ES-I3 (cell line): ENCODE data around the gene C16orf96.
"Not testable (repeated sequence)": the region's sequence is repeated elsewhere in the genome, so short reads cannot be mapped to it uniquely, and the experiment has no call there.

Source experiments
- H3K36me3 ChIP-seq: 2 replicates; pipeline ENCODE4 v1.6.1; 2013; ENCODE audit warnings: mild to moderate bottlenecking, low read length, control low read depth, moderate library complexity; ENCODE audit not compliant: insufficient read depth
- H3K4me1 ChIP-seq: 2 replicates; pipeline ENCODE4 v1.6.1; 2013; ENCODE audit warnings: mild to moderate bottlenecking, control low read depth, low read length; ENCODE audit not compliant: insufficient read depth
- H3K9ac ChIP-seq: 2 replicates; pipeline ENCODE4 v1.6.1; 2013; ENCODE audit warnings: low read depth, mild to moderate bottlenecking, low read length, moderate library complexity
- H3K9me3 ChIP-seq: 2 replicates; pipeline ENCODE4 v1.6.1; 2013; ENCODE audit warnings: mild to moderate bottlenecking, low read length, moderate library complexity; ENCODE audit not compliant: control insufficient read depth, insufficient read depth

The C16orf96 gene

GRCh38 chr16:4566144-4566543 lies 10.0 kb downstream of the C16orf96 start:
- Histone ChIP-seq H3K9ac (no peak overlapping the region), H3K4me1 (peaks cover 9% of the 10 kb centered on the region)

GRCh38 chr16:4570086-4570485 lies 13.9 kb downstream of the C16orf96 start:
- no peaks in the 10 kb centered on the region for H3K9me3 ChIP-seq
- peaks cover 20% of the 10 kb centered on the region for H3K4me1 ChIP-seq
- H3K36me3 ChIP-seq, result no peaks in the 10 kb centered on the region
- H3K9ac ChIP-seq, result no peak overlapping the region

More at GRCh38 chr16:4566144-4566543, 10.0 kb downstream of the C16orf96 start:
- no peaks in the 10 kb centered on the region for H3K36me3 ChIP-seq
- no peaks in the 10 kb centered on the region for H3K9me3 ChIP-seq

GRCh38 chr16:4570688-4571321 lies 14.7 kb downstream of the C16orf96 start:
- H3K9ac ChIP-seq, result peak overlapping the region; percentile 10; the same call in 1 of the 2 replicates
- H3K9me3 ChIP-seq, result no peaks in the 10 kb centered on the region
- no peaks in the 10 kb centered on the region for H3K36me3 ChIP-seq
- H3K4me1 ChIP-seq, result peaks cover 20% of the 10 kb centered on the region

GRCh38 chr16:4572715-4573114 lies 16.6 kb downstream of the C16orf96 start:
- no peak overlapping the region for H3K9ac ChIP-seq
- no peaks in the 10 kb centered on the region for H3K36me3 ChIP-seq
- H3K4me1 ChIP-seq, result peaks cover 20% of the 10 kb centered on the region
- no peaks in the 10 kb centered on the region for H3K9me3 ChIP-seq

- H3K9ac ChIP-seq, H3K9me3 ChIP-seq, H3K36me3 ChIP-seq: not testable (repeated sequence)
- peaks cover 20% of the 10 kb centered on the region for H3K4me1 ChIP-seq
These were observed 17.8 kb downstream of the C16orf96 start for GRCh38 chr16:4573926-4574325.

- Histone ChIP-seq H3K4me1 (peaks cover 19% of the 10 kb centered on the region), H3K36me3 (no peaks in the 10 kb centered on the region), H3K9ac (no peak overlapping the region), H3K9me3 (no peaks in the 10 kb centered on the region)
These were observed 19.0 kb downstream of the C16orf96 start for GRCh38 chr16:4574919-4575705.

GRCh38 chr16:4576008-4576407 lies 19.9 kb downstream of the C16orf96 start:
- Histone ChIP-seq H3K4me1 (peaks cover 12% of the 10 kb centered on the region), H3K9ac (no peak overlapping the region), H3K36me3 (no peaks in the 10 kb centered on the region), H3K9me3 (no peaks in the 10 kb centered on the region)

- H3K9ac ChIP-seq, result no peak overlapping the region
- peaks cover 4% of the 10 kb centered on the region; the same call in 1 of the 2 replicates for H3K4me1 ChIP-seq
- no peaks in the 10 kb centered on the region for H3K9me3 ChIP-seq
- H3K36me3 ChIP-seq, result no peaks in the 10 kb centered on the region
These were observed 22.9 kb downstream of the C16orf96 start for GRCh38 chr16:4578961-4579530.

GRCh38 chr16:4580250-4580649 lies 24.1 kb downstream of the C16orf96 start:
- no peak overlapping the region for H3K9ac ChIP-seq
- peaks cover 3% of the 10 kb centered on the region; the same call in 1 of the 2 replicates for H3K4me1 ChIP-seq
- no peaks in the 10 kb centered on the region for H3K9me3 ChIP-seq
- H3K36me3 ChIP-seq, result no peaks in the 10 kb centered on the region

- no peaks in the 10 kb centered on the region for H3K36me3 ChIP-seq
- peaks cover 3% of the 10 kb centered on the region; the same call in 1 of the 2 replicates for H3K9me3 ChIP-seq
- peaks cover 3% of the 10 kb centered on the region; the same call in 1 of the 2 replicates for H3K4me1 ChIP-seq
- H3K9ac ChIP-seq, result no peak overlapping the region
These were observed 27.8 kb downstream of the C16orf96 start for GRCh38 chr16:4583906-4584305.

- H3K36me3 ChIP-seq, result no peaks in the 10 kb centered on the region
- H3K9ac ChIP-seq, result no peak overlapping the region
- peaks cover 6% of the 10 kb centered on the region; the same call in 1 of the 2 replicates for H3K9me3 ChIP-seq
- peaks cover 3% of the 10 kb centered on the region; the same call in 1 of the 2 replicates for H3K4me1 ChIP-seq
These were observed 30.2 kb downstream of the C16orf96 start for GRCh38 chr16:4586291-4586690.

GRCh38 chr16:4588386-4588785 lies 32.2 kb downstream of the C16orf96 start:
- Histone ChIP-seq H3K9me3 (peaks cover 6% of the 10 kb centered on the region; the same call in 1 of the 2 replicates), H3K36me3 (no peaks in the 10 kb centered on the region), H3K9ac (no peak overlapping the region), H3K4me1 (peaks cover 14% of the 10 kb centered on the region)

- Histone ChIP-seq H3K4me1 (peaks cover 17% of the 10 kb centered on the region), H3K9me3 (peaks cover 6% of the 10 kb centered on the region; the same call in 1 of the 2 replicates), H3K36me3 (no peaks in the 10 kb centered on the region), H3K9ac (no peak overlapping the region)
These were observed 32.8 kb downstream of the C16orf96 start for GRCh38 chr16:4588961-4589360.

GRCh38 chr16:4591191-4591590 lies 35.1 kb downstream of the C16orf96 start:
- H3K36me3 ChIP-seq, result no peaks in the 10 kb centered on the region
- no peak overlapping the region for H3K9ac ChIP-seq
- H3K4me1 ChIP-seq, result peaks cover 14% of the 10 kb centered on the region
- peaks cover 6% of the 10 kb centered on the region; the same call in 1 of the 2 replicates for H3K9me3 ChIP-seq
